Chondrocyte (in vitro differentiated cells): ENCODE results near the gene PDE6D. TPM values are rescaled to one million over a fixed set of nuclear protein-coding genes. Genes with fewer than 3 reads are reported as not detected.
A peak's percentile ranks its signal among the peaks of the same experiment; 100 is the strongest.

Experiments used
- DNase-seq: peaks from one replicate; pipeline ENCODE4 v3.0.0; 2021; ENCODE audit warnings: mixed read lengths, low spot score
- H3K27ac Mint-ChIP-seq: one replicate; pipeline ENCODE4 v1.8.0; 2021; ENCODE audit warnings: mild to moderate bottlenecking, moderate library complexity, mixed read lengths; ENCODE audit not compliant: unreplicated experiment
- H3K27me3 Mint-ChIP-seq: 2 replicates; pipeline ENCODE4 v1.8.0; 2021; ENCODE audit warnings: low read depth, mixed read lengths
- H3K36me3 Mint-ChIP-seq: 2 replicates; pipeline ENCODE4 v1.8.0; 2021; ENCODE audit warnings: low read depth, mixed read lengths
- H3K4me1 Mint-ChIP-seq: 2 replicates; pipeline ENCODE4 v1.8.0; 2021; ENCODE audit warnings: low read depth, mild to moderate bottlenecking, mixed read lengths
- H3K4me3 Mint-ChIP-seq: one replicate; pipeline ENCODE4 v1.8.0; 2021; ENCODE audit warnings: mild to moderate bottlenecking, moderate library complexity, mixed read lengths; ENCODE audit not compliant: unreplicated experiment
- H3K9me3 Mint-ChIP-seq: 2 replicates; pipeline ENCODE4 v1.8.0; 2021; ENCODE audit warnings: low read depth, mixed read lengths
- total RNA-seq: library from RNA; stranded (reverse); gene quantifications from 3 replicates; pipeline ENCODE4 v1.2.1, GENCODE V29; 2021
- TF ChIP-seq, protein P1 (sequence below): fragments of 200-600 bp; sonication (generic); IDR thresholded peaks from 2 replicates; pipeline ENCODE4 v1.5.0; 2021; ENCODE audit warnings: antibody characterized with exemption, mild to moderate bottlenecking, moderate library complexity

Gene PDE6D
- total RNA-seq, 1 donor from 2014 or later: 17.5 TPM

DNA sequence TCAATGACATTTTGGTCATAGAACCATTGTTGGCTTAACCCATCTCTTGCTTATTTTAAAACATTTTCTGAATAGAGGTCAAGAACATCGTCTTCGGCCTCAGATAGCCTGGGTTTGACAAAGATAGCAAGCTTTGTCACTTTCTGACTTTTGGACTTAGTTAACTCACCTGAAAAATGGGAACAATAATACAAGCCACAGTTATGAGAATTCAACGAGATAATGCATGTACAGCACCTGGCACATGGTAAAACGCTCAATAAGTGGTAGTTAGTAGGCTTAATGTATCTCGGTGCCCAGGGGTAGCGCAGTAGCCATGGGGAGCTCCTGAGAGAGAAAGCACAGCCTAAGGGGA lies 4.7 kb upstream of the PDE6D start:
- Mint-ChIP-seq H3K27me3 (no peaks in the 10 kb centered on the region), H3K27ac (peak overlapping the region; percentile 73), H3K9me3 (no peaks in the 10 kb centered on the region), H3K4me1 (peaks cover 52% of the 10 kb centered on the region), H3K36me3 (peaks cover under 1% of the 10 kb centered on the region), H3K4me3 (peak overlapping the region; percentile 86)
- no peak for DNase-seq
- TF ChIP-seq, protein P1, sequence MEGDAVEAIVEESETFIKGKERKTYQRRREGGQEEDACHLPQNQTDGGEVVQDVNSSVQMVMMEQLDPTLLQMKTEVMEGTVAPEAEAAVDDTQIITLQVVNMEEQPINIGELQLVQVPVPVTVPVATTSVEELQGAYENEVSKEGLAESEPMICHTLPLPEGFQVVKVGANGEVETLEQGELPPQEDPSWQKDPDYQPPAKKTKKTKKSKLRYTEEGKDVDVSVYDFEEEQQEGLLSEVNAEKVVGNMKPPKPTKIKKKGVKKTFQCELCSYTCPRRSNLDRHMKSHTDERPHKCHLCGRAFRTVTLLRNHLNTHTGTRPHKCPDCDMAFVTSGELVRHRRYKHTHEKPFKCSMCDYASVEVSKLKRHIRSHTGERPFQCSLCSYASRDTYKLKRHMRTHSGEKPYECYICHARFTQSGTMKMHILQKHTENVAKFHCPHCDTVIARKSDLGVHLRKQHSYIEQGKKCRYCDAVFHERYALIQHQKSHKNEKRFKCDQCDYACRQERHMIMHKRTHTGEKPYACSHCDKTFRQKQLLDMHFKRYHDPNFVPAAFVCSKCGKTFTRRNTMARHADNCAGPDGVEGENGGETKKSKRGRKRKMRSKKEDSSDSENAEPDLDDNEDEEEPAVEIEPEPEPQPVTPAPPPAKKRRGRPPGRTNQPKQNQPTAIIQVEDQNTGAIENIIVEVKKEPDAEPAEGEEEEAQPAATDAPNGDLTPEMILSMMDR: no peak

DNA sequence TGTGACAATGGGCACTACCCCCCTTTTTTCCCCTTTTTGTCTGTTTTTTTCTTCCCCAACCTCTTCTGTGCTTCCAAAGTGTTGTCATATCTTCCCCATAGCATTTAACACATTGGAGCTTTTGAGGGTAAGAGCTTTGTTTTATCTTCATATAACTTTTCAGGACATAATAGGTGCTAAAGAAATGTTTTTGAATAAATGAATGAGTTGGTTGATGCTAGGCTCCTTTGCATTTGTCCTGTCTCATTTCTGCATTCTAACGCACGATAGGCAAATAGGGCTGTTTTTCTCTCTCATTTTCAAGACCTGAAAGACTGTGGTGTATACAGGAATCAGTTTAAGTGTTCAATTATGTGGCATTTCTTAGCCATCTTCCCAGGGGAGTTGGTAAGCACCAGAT lies 4.3 kb upstream of the PDE6D start:
- Mint-ChIP-seq H3K9me3 (no peaks in the 10 kb centered on the region), H3K4me1 (peaks cover 52% of the 10 kb centered on the region), H3K4me3 (no peak overlapping the region), H3K27me3 (no peaks in the 10 kb centered on the region), H3K27ac (no peak overlapping the region), H3K36me3 (no peaks in the 10 kb centered on the region)
- TF ChIP-seq, protein P1: no peak
- DNase-seq: no peak

DNA sequence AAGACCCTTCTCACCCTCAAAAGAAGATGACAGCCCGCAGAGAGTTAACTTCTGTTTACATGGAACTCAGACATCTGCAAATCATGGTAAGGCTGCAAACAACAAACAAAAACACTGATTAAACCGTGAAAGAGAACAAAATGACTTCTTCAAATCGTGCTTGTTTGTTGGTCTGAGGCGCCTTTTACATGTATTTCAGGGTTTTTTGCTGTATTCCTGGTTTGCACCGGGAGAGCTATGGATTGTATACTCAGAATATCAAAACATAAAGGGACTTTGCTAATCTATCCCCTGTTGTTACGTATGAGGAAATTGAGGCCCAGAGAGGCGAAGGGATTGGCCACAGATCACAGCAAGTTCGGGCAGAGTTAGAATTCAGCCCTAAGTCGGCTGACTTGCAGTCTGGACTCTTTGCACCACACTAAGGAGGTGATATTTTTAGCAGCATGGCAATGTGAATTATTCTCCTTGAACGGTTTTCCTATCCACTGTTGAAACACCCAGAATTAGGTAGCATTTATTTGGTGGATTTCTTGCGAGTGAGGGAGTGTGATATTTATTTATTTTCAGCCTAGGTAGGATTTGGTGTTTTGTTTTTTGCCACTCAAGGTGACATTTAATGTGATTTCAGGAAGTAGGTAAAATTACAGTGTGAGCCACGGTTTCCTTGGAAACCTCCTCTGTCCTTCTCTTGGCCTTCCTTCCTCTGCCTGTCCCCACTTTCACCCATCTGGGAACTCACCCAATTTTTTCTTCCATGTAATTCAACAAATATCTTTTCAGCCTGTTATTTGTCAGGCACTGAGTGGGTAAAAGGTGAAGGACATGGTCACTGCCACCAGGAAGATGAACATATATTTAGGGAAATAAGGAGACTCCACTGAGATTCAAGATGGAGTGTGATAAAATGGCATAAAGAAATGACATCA lies 980 bp upstream of the PDE6D start:
- peak overlapping the region; percentile 96 for H3K27ac Mint-ChIP-seq
- no peaks in the 10 kb centered on the region for H3K36me3 Mint-ChIP-seq
- DNase-seq: no peak
- no peaks in the 10 kb centered on the region for H3K27me3 Mint-ChIP-seq
- peak overlapping the region; percentile 92 for H3K4me3 Mint-ChIP-seq
- no peaks in the 10 kb centered on the region for H3K9me3 Mint-ChIP-seq
- TF ChIP-seq, protein P1: no peak
- H3K4me1 Mint-ChIP-seq: peaks cover 46% of the 10 kb centered on the region

DNA sequence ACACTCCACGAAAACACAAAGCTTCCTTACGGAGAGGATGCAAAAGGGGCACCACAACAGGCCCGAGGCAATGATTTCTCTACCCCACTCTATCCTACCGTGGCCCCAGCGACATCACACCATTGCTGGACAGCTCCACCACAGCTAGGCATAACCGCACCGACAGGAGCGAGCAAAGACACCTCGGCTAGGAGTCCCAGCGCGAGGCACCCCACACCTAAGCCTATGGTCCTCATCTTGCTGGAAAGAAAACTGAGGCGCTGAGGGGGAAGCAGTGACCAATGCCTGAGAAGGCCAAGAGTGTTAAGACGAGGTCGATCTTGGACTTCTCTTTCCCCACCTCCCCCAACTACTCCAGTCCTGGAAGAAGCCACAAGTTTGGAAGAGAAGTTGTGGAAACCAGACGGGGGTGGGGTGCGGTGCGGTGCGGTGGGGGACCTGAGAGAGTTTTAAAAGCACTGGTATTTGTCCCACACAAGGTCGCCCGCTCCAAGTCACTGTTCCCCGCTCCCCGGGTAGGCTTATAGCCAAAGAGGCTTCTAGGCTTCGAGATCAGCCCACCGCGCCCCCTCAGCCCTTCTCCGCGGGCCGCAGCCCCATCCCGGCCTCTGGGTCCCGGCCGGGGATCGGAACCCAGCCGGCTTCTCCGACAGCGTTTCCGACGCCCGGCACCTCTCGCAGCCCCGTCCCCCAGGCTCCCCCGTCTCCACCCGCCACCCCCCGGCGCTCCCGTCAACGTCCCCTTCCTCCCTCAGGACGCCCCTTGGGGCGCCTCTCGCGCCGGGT lies 766 bp downstream of the PDE6D start:
- Mint-ChIP-seq H3K9me3 (no peaks in the 10 kb centered on the region), H3K27me3 (no peaks in the 10 kb centered on the region), H3K4me1 (peaks cover 33% of the 10 kb centered on the region), H3K27ac (peak overlapping the region; percentile 42), H3K4me3 (peak overlapping the region; percentile 92), H3K36me3 (no peaks in the 10 kb centered on the region)
- DNase-seq: no peak
- TF ChIP-seq, protein P1: no peak
